HepG2 (cell line): ENCODE data around the gene IFIT2.

ENCODE experiments used
- FOXK2 ChIP-seq: fragments of 450-650 bp; IDR thresholded peaks from 2 replicates; pipeline ENCODE4 v1.6.1; 2016
- MAFK ChIP-seq, 2 experiments: IDR thresholded peaks in 1 of 2; conservative IDR thresholded peaks in 1 of 2; 2 replicates each; pipeline ENCODE4 v1.6.1; 2011; ENCODE audit warnings: improper control_type of control experiment in 2 of 2, low read length in 2 of 2
- NFE2L2 ChIP-seq: fragments of 150-350 bp; IDR thresholded peaks from 2 replicates; pipeline ENCODE4 v1.6.1; 2014; ENCODE audit warnings: low read length
- NR2F6 ChIP-seq, 2 experiments: IDR thresholded peaks; 2 replicates each; pipeline ENCODE4 v1.6.1; 2016; ENCODE audit warnings: antibody characterized with exemption in 1 of 2, mild to moderate bottlenecking in 1 of 2
- ZNF274 ChIP-seq: sonication (generic); formaldehyde crosslinking; IDR thresholded peaks from 2 replicates; pipeline ENCODE4 v1.5.1; 2020; ENCODE audit warnings: mild to moderate bottlenecking, missing genetic modification reagents
- ZNF839 ChIP-seq: sonication (generic); formaldehyde crosslinking; IDR thresholded peaks from 2 replicates; pipeline ENCODE4 v1.4.0; 2020; ENCODE audit warnings: missing genetic modification reagents, mild to moderate bottlenecking, borderline replicate concordance
- TF ChIP-seq, protein P1 (sequence below), 2 experiments: sonication (generic) in 1 of 2; formaldehyde crosslinking in 1 of 2; IDR thresholded peaks; 2 replicates each; pipeline versions ENCODE4 v1.4.0 to v1.6.1; 2016 to 2020; ENCODE audit warnings: borderline replicate concordance in 1 of 2, low read depth in 1 of 2, mild to moderate bottlenecking in 1 of 2, missing genetic modification reagents in 1 of 2

DNA sequence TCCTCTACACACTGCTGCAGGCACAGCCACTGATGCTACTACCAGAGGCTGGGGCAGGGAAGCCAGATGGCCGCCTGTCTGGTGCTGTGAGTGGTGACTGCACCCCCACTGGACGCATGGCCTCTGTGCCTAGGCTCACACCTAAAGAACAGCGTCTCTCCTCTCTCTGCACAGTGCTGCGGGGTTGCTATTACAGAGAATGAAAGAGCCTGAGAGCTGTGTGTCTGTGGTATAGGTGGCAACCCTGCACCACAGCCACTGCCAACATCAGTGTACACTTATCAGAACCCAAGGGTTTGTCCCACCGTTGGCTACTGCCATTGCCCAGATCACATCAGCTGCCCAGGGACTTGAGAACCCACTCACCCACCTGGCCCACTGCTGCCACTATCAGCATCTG lies 4.1 kb upstream of the IFIT2 start:
- no peak for TF ChIP-seq ZNF274 (CRISPR knock-in tag)
- no peak for TF ChIP-seq ZNF839 (CRISPR knock-in tag)
- TF ChIP-seq FOXK2: no peak
- no peak for TF ChIP-seq NFE2L2
- TF ChIP-seq, protein P1, sequence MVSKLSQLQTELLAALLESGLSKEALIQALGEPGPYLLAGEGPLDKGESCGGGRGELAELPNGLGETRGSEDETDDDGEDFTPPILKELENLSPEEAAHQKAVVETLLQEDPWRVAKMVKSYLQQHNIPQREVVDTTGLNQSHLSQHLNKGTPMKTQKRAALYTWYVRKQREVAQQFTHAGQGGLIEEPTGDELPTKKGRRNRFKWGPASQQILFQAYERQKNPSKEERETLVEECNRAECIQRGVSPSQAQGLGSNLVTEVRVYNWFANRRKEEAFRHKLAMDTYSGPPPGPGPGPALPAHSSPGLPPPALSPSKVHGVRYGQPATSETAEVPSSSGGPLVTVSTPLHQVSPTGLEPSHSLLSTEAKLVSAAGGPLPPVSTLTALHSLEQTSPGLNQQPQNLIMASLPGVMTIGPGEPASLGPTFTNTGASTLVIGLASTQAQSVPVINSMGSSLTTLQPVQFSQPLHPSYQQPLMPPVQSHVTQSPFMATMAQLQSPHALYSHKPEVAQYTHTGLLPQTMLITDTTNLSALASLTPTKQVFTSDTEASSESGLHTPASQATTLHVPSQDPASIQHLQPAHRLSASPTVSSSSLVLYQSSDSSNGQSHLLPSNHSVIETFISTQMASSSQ (IDR thresholded peaks at IDR 0.05; ENCODE audit: low read depth): no peak
- TF ChIP-seq, protein P1 (CRISPR knock-in tag; IDR thresholded peaks at IDR 0.05; ENCODE audit: borderline replicate concordance): no peak
- no peak for TF ChIP-seq NR2F6 (IDR thresholded peaks at IDR 0.05)
- TF ChIP-seq NR2F6 (CRISPR knock-in tag; IDR thresholded peaks at IDR 0.05): no peak
- TF ChIP-seq MAFK (conservative IDR thresholded peaks at IDR 0.05 in 1 of 2, IDR thresholded peaks at IDR 0.05 in 1 of 2; ENCODE audit: low read length in 2 of 2): no peak
